ENCODE data around the gene GLI1. TPM values are rescaled to one million over a fixed set of nuclear protein-coding genes. Genes with fewer than 3 reads are reported as not detected.
"Not testable (repeated sequence)": the region's sequence is repeated elsewhere in the genome, so short reads cannot be mapped to it uniquely, and the experiment has no call there.

Gene GLI1
- total RNA-seq (1 to 10 TPM in 4 of 9 donors, under 1 TPM in 5; 0.19 to 2.6 (median 0.83) TPM), polyA plus RNA-seq (under 1 TPM; 0.08 to 0.97 TPM)
- long read RNA-seq, donor 1 = 0 reads
- long read RNA-seq, donor 2 = 0 reads
- long read RNA-seq, donor 3 = 0 reads

DNA sequence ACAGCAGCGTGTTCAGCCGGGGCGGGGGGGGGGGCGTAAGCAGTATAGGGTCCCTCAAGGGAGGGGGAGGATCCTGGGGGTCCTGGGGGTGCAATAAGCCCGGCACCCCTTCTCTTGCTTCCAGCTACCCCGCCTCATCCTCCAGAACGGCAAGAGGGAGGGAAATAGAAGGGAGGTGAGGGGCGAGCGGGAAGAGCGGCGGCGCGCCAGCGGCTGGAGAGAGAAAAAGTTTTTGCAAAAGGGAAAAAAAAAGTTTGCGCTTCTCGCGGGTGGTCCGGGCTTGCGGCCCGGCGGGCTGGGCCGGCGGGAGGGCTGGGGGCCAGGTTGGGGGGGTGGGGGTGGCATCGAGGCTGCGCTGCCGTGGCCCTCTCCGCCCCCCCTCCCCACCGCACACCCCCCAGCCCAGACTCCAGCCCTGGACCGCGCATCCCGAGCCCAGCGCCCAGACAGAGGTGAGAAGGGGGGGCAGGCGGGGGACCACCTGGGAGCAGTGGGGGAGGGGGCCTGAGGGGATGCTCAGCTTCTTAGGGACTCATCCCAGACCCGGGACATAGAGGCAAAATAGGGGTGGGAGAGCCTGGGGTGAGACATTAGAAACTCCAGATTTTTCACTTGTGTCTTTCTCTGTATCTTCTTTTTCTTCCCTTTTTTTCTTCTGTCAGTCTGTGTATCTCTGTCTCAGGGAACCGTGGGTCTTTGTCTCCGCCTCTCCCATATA lies at the start of gene GLI1:
TSS of gene GLI1 (plus strand) at position 36 of the 718 bp plus-strand sequence. CDS start 3,907 bp downstream, outside the sequence.
- H3K27ac ChIP-seq = peak within 1 kb of the TSS in 11 of 12 donors; percentile 50 to 87 (median 80)
- H3K36me3 ChIP-seq = no peaks in the 10 kb centered on the region
- ATAC-seq = peak in 3 of 4 donors; percentile 34 to 53 (median 40)
- no peaks in the 10 kb centered on the region for H3K9me3 ChIP-seq
- intact Hi-C loops (cut with DNase I) = loop anchor here in 4 of 10 donors (5.0 to 10.0 kb wide), 3 partner anchors 165 to 248 kb away; partner anchors contain the start of gene NXPH4 (in 1 of the 4)
- peak within 1 kb of the TSS; percentile 35 to 82 (median 68) for H3K4me3 ChIP-seq
- peak in 1 of 5 donors; percentile 53 for DNase-seq
- TF ChIP-seq, protein P1, sequence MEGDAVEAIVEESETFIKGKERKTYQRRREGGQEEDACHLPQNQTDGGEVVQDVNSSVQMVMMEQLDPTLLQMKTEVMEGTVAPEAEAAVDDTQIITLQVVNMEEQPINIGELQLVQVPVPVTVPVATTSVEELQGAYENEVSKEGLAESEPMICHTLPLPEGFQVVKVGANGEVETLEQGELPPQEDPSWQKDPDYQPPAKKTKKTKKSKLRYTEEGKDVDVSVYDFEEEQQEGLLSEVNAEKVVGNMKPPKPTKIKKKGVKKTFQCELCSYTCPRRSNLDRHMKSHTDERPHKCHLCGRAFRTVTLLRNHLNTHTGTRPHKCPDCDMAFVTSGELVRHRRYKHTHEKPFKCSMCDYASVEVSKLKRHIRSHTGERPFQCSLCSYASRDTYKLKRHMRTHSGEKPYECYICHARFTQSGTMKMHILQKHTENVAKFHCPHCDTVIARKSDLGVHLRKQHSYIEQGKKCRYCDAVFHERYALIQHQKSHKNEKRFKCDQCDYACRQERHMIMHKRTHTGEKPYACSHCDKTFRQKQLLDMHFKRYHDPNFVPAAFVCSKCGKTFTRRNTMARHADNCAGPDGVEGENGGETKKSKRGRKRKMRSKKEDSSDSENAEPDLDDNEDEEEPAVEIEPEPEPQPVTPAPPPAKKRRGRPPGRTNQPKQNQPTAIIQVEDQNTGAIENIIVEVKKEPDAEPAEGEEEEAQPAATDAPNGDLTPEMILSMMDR (IDR thresholded peaks at IDR 0.05) = no peak
- no peak for TF ChIP-seq POLR2A (IDR thresholded peaks at IDR 0.05)
- H3K4me1 ChIP-seq = peaks cover 0 to 54% (median 28%) of the 10 kb centered on the region in 12 donors
- WGBS, 4 donors = 1 to 2% (median 2%) methylated on average over 27 to 36 of the region's 36 CpGs
- peaks cover 0 to 9% (median 0%) of the 10 kb centered on the region in 9 donors for H3K27me3 ChIP-seq

DNA sequence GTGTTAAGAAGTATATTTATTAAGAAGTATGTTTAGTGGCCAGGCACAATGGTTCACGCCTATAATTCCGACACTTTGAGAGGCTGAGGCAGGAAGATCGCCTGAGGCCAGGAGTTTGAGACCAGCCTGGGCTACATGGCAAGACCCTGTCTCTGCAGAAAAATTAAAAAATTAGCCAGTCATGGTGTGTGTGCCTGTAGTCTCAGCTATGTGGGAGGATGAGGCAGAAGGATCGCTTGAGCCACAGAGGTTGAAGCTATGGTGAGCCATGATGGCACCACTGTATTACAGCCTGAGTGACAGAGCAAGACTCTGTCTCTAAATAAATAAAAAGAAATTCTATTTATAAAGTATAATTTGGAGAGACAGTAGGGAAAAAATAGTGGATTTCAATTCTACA lies 49.1 kb upstream of the GLI1 start:
- intact Hi-C loops (cut with DNase I) = no loop called here
- H3K27me3 ChIP-seq = no peaks in the 10 kb centered on the region
- peaks cover 0 to 6% (median 0%) of the 10 kb centered on the region in 9 donors for H3K36me3 ChIP-seq
- DNase-seq (no peak), ATAC-seq (no peak)
- H3K27ac ChIP-seq = no peak overlapping the region
- WGBS, 4 donors = 95 to 97% (median 97%) methylated on average over 4 of the region's 4 CpGs
- no peaks in the 10 kb centered on the region for H3K9me3 ChIP-seq
- H3K4me3 ChIP-seq = no peak overlapping the region
- peaks cover 0 to 22% (median 2%) of the 10 kb centered on the region in 12 donors for H3K4me1 ChIP-seq
- TF ChIP-seq POLR2A (IDR thresholded peaks at IDR 0.05) = no peak
- TF ChIP-seq, protein P1 (IDR thresholded peaks at IDR 0.05) = no peak

DNA sequence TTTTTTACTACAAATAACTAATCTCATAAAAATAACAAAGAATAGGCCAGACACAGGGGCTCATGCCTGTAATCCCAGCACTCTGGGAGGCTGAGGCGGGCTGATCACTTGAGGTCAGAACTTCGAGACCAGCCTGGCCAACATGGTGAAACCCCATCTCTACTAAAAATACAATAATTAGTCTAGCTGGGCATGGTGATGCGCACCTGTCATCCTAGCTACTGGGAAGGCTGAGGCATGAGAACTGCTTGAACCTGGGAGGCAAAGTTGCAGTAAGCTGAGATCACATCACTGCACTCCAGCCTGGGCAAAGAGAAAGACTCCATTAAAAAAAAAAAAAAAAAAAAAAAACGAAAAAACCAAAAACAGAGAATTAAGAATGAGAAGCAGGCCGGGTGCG lies 45.4 kb upstream of the GLI1 start:
- DNase-seq; H3K36me3 ChIP-seq; H3K4me3 ChIP-seq; ATAC-seq; H3K27me3 ChIP-seq; H3K27ac ChIP-seq; intact Hi-C loops (cut with DNase I); H3K9me3 ChIP-seq: not testable (repeated sequence)
- WGBS, 4 donors = 86 to 95% (median 89%) methylated on average over 6 of the region's 6 CpGs
- H3K4me1 ChIP-seq = peaks cover 0 to 29% (median 15%) of the 10 kb centered on the region in 12 donors

DNA sequence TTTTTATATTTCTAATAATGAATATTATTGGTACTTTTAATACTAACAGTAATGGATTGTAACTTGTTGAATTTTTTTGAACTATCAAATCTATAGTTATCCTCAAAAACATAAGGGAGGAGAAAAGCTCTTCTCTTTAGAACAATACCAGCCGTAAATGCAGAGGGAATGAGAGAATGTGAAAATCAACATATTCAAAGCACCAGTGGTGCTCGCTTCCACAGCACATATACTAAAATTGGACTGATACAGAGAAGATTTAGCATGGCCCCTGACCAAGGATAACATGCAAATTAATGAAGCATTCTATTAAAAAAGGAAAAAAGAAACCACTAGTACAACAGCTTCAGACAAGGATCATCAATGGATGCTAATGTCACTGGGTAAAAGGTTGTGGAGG lies 44.5 kb upstream of the GLI1 start:
- intact Hi-C loops (cut with DNase I) = no loop called here
- WGBS, 4 donors = 87 to 93% (median 91%) methylated on average over 2 of the region's 2 CpGs
- Histone ChIP-seq H3K27me3 (no peaks in the 10 kb centered on the region), H3K9me3 (no peaks in the 10 kb centered on the region), H3K4me3 (no peak overlapping the region), H3K27ac (no peak overlapping the region), H3K36me3 (peaks cover 0 to 6% (median 0%) of the 10 kb centered on the region in 9 donors), H3K4me1 (peaks cover 0 to 31% (median 15%) of the 10 kb centered on the region in 12 donors)
- DNase-seq (no peak), ATAC-seq (no peak)
- TF ChIP-seq, protein P1 (IDR thresholded peaks at IDR 0.05) = no peak
- no peak for TF ChIP-seq POLR2A (IDR thresholded peaks at IDR 0.05)
